Fibroblast of skin of left biceps (primary cell): ENCODE data around the gene TIMP2.

Experiments used
- DNase-seq, 2 experiments: peaks; one replicate each; pipeline ENCODE4 v3.0.0-alpha.2; 2013; ENCODE audit warnings: low read depth in 2 of 2

TIMP2 gene

DNA sequence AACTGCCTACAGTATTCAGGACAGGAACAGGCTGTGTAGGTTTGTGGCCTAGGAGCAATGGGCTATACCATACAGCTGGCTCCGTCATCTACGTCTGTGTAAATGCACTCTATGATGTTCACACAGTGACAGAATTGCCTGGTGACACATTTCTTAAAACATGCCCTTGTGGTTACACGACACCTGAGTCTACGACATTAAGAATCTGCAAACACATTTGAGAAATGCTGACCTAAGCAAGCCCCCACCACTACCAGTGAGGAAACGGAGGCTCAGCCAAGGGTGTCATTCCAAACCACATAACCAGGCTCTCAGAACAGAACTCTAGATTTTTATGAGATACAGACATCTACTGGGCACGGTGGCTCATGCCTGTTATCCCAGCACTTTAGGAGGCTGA lies 108.1 kb downstream of the TIMP2 start:
- DNase-seq, result no peak

DNA sequence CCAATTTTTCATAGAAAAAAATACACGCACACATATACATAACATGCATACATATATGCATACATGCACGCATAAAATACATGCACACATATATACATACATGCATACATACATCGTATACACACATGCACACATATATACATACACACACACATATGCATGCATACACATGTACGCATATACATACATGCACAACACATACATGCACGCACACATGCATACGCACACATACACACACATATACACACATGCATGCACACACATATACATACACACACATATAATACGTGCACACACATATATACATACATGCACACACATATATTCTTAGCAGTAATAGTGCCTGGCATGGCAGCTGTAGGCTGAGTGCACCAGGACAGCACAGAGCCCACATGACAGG lies 109.5 kb downstream of the TIMP2 start:
- no peak for DNase-seq

DNA sequence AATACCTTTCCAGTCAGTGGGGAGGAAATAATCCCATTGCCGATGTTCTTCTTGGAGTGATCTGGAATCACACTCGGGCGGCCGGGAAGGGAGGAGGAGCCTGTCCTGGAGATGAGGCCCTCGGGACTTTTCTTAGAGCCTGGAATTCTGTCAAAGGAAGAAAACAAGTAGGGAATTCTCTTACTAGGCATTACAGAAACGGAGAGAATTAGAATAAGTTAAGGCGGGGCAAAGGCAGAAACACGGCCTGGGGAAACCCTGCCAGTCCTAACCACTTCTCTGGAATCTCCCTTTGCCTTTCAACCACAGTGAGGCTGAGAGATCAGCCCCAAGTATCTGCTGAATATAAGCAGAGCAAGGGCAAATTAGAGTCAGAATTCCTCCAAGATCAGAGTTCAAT lies 112.3 kb downstream of the TIMP2 start:
- DNase-seq, result no peak

DNA sequence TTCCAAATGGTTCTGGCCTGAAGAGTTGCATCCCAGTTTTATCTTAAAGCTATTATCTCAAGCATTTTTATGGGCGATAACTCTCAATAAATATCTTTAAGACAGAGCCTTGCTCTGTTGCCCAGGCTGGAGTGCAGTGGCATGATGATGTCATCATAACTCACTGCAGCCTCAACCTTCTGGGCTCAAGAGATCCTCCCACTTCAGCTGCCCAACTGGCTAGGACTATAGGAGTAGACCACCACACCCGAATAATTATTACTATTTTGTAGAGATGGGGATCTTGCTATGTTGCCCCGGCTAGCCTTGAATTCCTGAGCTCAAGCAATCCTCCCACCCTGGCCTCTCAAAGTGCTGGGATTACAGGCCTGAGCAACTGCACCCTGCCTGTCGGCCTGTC lies 117.0 kb downstream of the TIMP2 start:
- DNase-seq, result no peak

DNA sequence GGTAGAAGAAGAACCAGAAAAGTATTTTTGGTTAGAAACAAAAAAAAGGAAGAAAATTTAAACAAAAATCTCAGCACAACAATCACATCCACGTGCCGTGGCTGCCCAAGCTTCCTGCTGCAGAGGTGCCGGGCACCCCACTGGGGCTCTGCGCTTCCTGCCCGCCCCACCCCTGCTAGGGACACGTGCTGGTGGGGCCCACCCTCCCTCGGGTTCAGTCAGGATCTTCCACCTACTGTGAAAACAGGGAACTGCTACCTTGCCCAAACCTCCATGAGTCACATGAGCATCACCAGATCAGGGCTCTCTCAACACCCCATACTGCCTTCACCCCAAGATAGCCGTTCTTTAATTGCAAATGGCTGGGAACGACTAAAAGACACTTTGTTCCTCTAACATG lies 118.7 kb downstream of the TIMP2 start:
- no peak for DNase-seq

DNA sequence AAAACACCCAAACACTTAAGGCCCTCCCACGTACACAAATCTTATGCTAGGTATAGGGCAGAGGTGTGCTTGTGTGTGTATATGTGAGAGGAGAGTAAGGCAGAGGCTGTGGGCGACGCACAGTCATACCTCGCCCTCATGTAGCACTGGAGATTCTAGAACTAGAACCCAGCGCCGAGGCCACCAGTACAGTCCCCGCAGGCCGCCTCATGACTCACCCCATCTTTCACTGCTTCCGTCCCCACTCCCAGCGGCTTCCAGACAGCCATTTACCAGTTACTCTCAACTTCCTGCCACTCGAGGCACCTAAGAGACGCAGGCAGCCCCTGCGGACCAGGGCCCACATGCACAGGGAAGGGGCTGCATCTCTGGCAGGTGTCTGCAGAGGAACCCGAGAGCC lies 119.9 kb downstream of the TIMP2 start:
- no peak for DNase-seq

DNA sequence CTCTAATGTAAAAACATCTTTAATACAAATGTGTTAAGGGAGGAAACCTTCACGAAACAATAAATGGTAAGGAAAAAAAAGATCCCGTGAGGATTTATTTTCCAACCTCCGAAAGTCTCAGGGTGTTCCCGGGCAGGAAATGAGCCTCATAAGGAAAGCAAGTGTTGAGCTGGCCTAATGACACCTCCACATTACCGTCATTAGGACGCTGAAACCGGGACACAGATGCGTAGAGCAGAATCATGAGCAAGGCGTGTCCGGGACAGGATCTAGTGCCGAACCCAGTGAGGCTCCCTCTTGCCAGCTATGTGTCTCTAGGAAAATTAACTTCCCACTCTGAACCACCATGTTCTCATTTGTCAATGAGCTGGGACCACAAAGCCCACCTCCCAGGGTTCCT lies 120.4 kb downstream of the TIMP2 start:
- DNase-seq, result no peak

DNA sequence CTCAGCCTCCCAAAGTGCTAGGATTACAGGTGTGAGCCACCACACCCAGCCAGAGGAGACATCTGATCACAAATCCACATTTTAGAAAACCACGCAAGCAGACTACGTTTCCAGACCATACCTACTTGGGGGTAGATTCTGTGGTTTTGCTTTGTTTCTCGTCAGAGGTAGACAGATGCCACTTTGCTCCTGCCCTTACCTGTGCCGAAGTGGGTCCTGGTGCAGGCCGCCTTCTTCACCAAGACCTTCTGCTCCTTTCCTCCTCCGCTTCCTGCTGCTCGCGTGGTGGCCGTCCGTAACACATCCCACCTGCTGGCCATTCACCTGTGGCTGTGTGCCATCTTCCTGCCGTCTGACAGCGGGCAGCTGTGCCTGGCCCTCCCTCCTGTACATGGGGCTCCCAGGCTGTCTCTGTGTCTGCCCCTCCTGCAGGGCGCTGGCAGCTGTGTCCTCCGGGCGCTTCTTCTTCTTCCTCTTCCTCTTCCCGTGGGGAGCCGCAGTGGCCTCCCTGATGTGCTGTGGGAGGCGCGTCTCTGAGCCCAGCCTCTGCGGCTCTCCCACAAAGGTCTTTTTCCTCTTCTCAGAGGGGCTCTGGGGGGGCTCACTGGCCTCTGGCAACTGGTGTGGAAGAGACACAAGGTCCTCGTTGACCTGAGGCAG lies 121.9 kb downstream of the TIMP2 start:
- no peak for DNase-seq
